Neural cell (in vitro differentiated cells): ENCODE data around the gene DNAJC5G. TPM values are rescaled to one million over a fixed set of nuclear protein-coding genes. Genes with fewer than 3 reads are reported as not detected.
A peak's percentile ranks its signal among the peaks of the same experiment; 100 is the strongest.

Experiments
- H2AFZ ChIP-seq: fragments of 200-600, 300-800 bp; sonication (generic), shearing (Covaris generic); 2 replicates; pipeline ENCODE4 v1.6.0; 2014; ENCODE audit warnings: low read depth, mild to moderate bottlenecking, antibody characterized with exemption, low read length, moderate library complexity
- H3F3A ChIP-seq: fragments of 200-600 bp; shearing (Covaris generic); 2 replicates; pipeline ENCODE4 v1.6.1; 2016; ENCODE audit warnings: mild to moderate bottlenecking, moderate library complexity, mixed read lengths, antibody characterized with exemption, low read length; ENCODE audit not compliant: insufficient read depth, poor library complexity, severe bottlenecking
- H3K27ac ChIP-seq: fragments of 200-600, 300-800 bp; sonication (generic), shearing (Covaris generic); 2 replicates; pipeline ENCODE4 v1.5.1; 2014; ENCODE audit warnings: mild to moderate bottlenecking, low read length, moderate library complexity
- H3K27me3 ChIP-seq: fragments of 300-800, 200-600 bp; sonication (generic), shearing (Covaris generic); 2 replicates; pipeline ENCODE4 v1.6.0; 2014; ENCODE audit warnings: mild to moderate bottlenecking, low read depth, low read length, moderate library complexity; ENCODE audit not compliant: insufficient read depth
- H3K36me3 ChIP-seq: fragments of 300-800, 200-600 bp; sonication (generic), shearing (Covaris generic); 2 replicates; pipeline ENCODE4 v1.5.1; 2014; ENCODE audit warnings: mild to moderate bottlenecking, antibody characterized with exemption, low read length, moderate library complexity; ENCODE audit not compliant: insufficient read depth
- H3K4me2 ChIP-seq: fragments of 300-800, 200-600 bp; sonication (generic), shearing (Covaris generic); 2 replicates; pipeline ENCODE4 v1.6.0; 2014; ENCODE audit warnings: mild to moderate bottlenecking, low read length
- H3K4me3 ChIP-seq: fragments of 300-800, 200-600 bp; sonication (generic), shearing (Covaris generic); 2 replicates; pipeline ENCODE4 v1.5.1; 2014; ENCODE audit warnings: mild to moderate bottlenecking, low read length, moderate library complexity
- H3K79me2 ChIP-seq: fragments of 200-600 bp; shearing (Covaris generic); replicated peaks from 2 replicates; pipeline ENCODE4 v1.6.0; 2014; ENCODE audit warnings: mild to moderate bottlenecking, low read length, moderate library complexity; ENCODE audit not compliant: insufficient read depth
- H3K9ac ChIP-seq: fragments of 300-800, 200-600 bp; sonication (generic), shearing (Covaris generic); 2 replicates; pipeline ENCODE4 v1.6.1; 2016; ENCODE audit warnings: mild to moderate bottlenecking, low read length, mixed read lengths
- H3K9me2 ChIP-seq: fragments of 200-600 bp; shearing (Covaris generic); 2 replicates; pipeline ENCODE4 v1.6.1; 2016; ENCODE audit warnings: mild to moderate bottlenecking, low read length, mixed read lengths; ENCODE audit not compliant: insufficient read depth
- H3K9me3 ChIP-seq: fragments of 200-600, 300-800 bp; sonication (generic), shearing (Covaris generic); 2 replicates; pipeline ENCODE4 v1.6.1; 2016; ENCODE audit warnings: mild to moderate bottlenecking, mixed run types, low read length, moderate library complexity, mixed read lengths
- H4K20me1 ChIP-seq: fragments of 200-600 bp; shearing (Covaris generic); 2 replicates; pipeline ENCODE4 v1.6.1; 2016; ENCODE audit warnings: mild to moderate bottlenecking, mixed run types; ENCODE audit not compliant: insufficient read depth
- CTCF ChIP-seq: fragments of 450-650 bp; IDR thresholded peaks from 2 replicates; pipeline ENCODE4 v1.5.1; 2014; ENCODE audit warnings: antibody characterized with exemption, mild to moderate bottlenecking, moderate library complexity; ENCODE audit not compliant: poor library complexity, severe bottlenecking
- EP300 ChIP-seq: fragments of 450-650 bp; conservative IDR thresholded peaks from 2 replicates; pipeline ENCODE4 v1.6.1; 2014; ENCODE audit warnings: antibody characterized with exemption, mild to moderate bottlenecking, moderate library complexity; ENCODE audit not compliant: poor library complexity, severe bottlenecking
- EZH2 ChIP-seq: fragments of 200-600, 300-800 bp; shearing (Covaris generic), sonication (generic); IDR thresholded peaks from 2 replicates; pipeline ENCODE4 v1.6.1; 2014; ENCODE audit warnings: antibody characterized with exemption, low read length, borderline replicate concordance, mild to moderate bottlenecking; ENCODE audit not compliant: insufficient read depth, poor library complexity, severe bottlenecking
- MXI1 ChIP-seq: fragments of 450-650 bp; conservative IDR thresholded peaks from 2 replicates; pipeline ENCODE4 v1.6.1; 2014; ENCODE audit warnings: antibody characterized with exemption, mild to moderate bottlenecking; ENCODE audit not compliant: poor library complexity, severe bottlenecking
- POLR2AphosphoS5 ChIP-seq: IDR thresholded peaks from 2 replicates; pipeline ENCODE4 v1.6.1; 2012
- RAD21 ChIP-seq: fragments of 450-650 bp; conservative IDR thresholded peaks from 2 replicates; pipeline ENCODE4 v1.6.1; 2014; ENCODE audit warnings: antibody characterized with exemption, mild to moderate bottlenecking, moderate library complexity
- REST ChIP-seq: IDR thresholded peaks from 2 replicates; pipeline ENCODE4 v1.6.1; 2012; ENCODE audit warnings: borderline replicate concordance
- SMC3 ChIP-seq: fragments of 450-650 bp; conservative IDR thresholded peaks from 2 replicates; pipeline ENCODE4 v1.6.1; 2014; ENCODE audit warnings: antibody characterized with exemption, mild to moderate bottlenecking, moderate library complexity; ENCODE audit not compliant: poor library complexity
- TAF1 ChIP-seq: IDR thresholded peaks from 2 replicates; pipeline ENCODE4 v1.6.1; 2012; ENCODE audit warnings: low read depth
- polyA plus RNA-seq: library from polyadenylated mRNA; depleted of rRNA; stranded (reverse); fragments of >200 nt; gene quantifications from 2 replicates; pipeline ENCODE4 v1.2.3, GENCODE V29; 2014

DNAJC5G gene
- polyA plus RNA-seq, 1 donor from 2014 or later: not detected

- no peak overlapping the region for H3K4me2 ChIP-seq
- no peak overlapping the region for H3K9ac ChIP-seq
- no peak overlapping the region for H2AFZ ChIP-seq
- no peaks in the 10 kb centered on the region for H3F3A ChIP-seq
- peaks cover 48% of the 10 kb centered on the region for H3K27me3 ChIP-seq
- TF ChIP-seq EP300 (no peak), CTCF (no peak), SMC3 (no peak), EZH2 (no peak), TAF1 (no peak), POLR2AphosphoS5 (no peak), REST (no peak), MXI1 (no peak), RAD21 (no peak)
- peak overlapping the region; percentile 40 for H3K4me3 ChIP-seq
- H3K79me2 ChIP-seq: no peaks in the 10 kb centered on the region
- H3K9me3 ChIP-seq: no peaks in the 10 kb centered on the region
- H3K9me2 ChIP-seq: no peaks in the 10 kb centered on the region
- no peaks in the 10 kb centered on the region for H4K20me1 ChIP-seq
- H3K27ac ChIP-seq: no peak overlapping the region
- no peaks in the 10 kb centered on the region for H3K36me3 ChIP-seq
Observed at GRCh38 chr2:27307545-27308358, 32.5 kb downstream of the DNAJC5G start.

- TF ChIP-seq MXI1: no peak
- peak; percentile 23 for TF ChIP-seq REST
- H3K27me3 ChIP-seq: peaks cover 48% of the 10 kb centered on the region
- H2AFZ ChIP-seq: no peak within 1 kb of the TSS
Observed at GRCh38 chr2:27308359-27308881, 33.2 kb downstream of the DNAJC5G start, which contains the start of gene UCN. TSS of gene UCN (minus strand) at chr2:27308445. CDS start at chr2:27307895, 550 bp downstream.

More at GRCh38 chr2:27308359-27308881, 33.2 kb downstream of the DNAJC5G start, which contains the start of gene UCN:
- Histone ChIP-seq H3K36me3 (no peaks in the 10 kb centered on the region), H3K9me2 (no peaks in the 10 kb centered on the region), H4K20me1 (no peaks in the 10 kb centered on the region), H3K4me2 (no peak within 1 kb of the TSS), H3K79me2 (no peaks in the 10 kb centered on the region), H3K9ac (no peak within 1 kb of the TSS), H3K9me3 (no peaks in the 10 kb centered on the region), H3K27ac (no peak within 1 kb of the TSS), H3F3A (no peaks in the 10 kb centered on the region), H3K4me3 (peak within 1 kb of the TSS; percentile 40)
